Vagina (tissue), 2 donors: Measurements from ENCODE around the gene COL25A1.

Source experiments
- POLR2A ChIP-seq, 2 donors: fragments of 450-650 bp; IDR thresholded peaks; one replicate each; pipeline ENCODE4 v1.6.1; 2017; ENCODE audit warnings: antibody characterized with exemption in 2 of 2, mild to moderate bottlenecking in 2 of 2, moderate library complexity in 2 of 2
- POLR2AphosphoS5 ChIP-seq, 2 donors: sonication (generic); formaldehyde crosslinking; IDR thresholded peaks; one replicate each; pipeline ENCODE4 v1.9.0; 2017; ENCODE audit warnings: antibody characterized with exemption in 2 of 2, mild to moderate bottlenecking in 2 of 2, low read depth in 1 of 2; ENCODE audit not compliant: insufficient read depth in 1 of 2
- TF ChIP-seq, protein P1 (sequence below), 3 experiments: fragments of 450-650 bp in 2 of 3; fragments of 200-600 bp in 1 of 3; sonication (generic) in 1 of 3; IDR thresholded peaks; one replicate each; pipeline ENCODE4 v1.5.1; 2017 to 2019; ENCODE audit warnings: antibody characterized with exemption in 3 of 3, mild to moderate bottlenecking in 2 of 3, moderate library complexity in 2 of 3

DNA sequence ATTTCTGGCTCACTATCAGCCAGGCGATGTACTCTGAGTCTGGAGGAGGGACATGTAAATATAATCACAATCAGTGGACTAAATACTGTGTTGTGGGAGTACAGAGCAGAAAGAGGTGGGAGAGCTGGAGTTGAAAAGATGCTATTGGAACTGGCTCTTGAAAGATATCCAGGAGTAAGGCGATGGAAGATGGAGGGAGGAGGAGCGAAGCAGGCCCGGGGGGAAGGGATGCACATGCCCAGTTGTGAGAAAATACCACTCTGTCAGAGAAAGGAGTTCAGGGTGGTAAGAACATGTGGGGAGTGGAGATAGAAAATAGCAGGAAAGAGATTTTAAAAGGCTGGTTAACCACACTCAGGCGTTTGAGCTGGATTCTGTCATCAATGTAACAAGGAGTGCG lies 322.7 kb downstream of the COL25A1 start:
- no peak for TF ChIP-seq POLR2A (IDR thresholded peaks at IDR 0.05)
- TF ChIP-seq, protein P1, sequence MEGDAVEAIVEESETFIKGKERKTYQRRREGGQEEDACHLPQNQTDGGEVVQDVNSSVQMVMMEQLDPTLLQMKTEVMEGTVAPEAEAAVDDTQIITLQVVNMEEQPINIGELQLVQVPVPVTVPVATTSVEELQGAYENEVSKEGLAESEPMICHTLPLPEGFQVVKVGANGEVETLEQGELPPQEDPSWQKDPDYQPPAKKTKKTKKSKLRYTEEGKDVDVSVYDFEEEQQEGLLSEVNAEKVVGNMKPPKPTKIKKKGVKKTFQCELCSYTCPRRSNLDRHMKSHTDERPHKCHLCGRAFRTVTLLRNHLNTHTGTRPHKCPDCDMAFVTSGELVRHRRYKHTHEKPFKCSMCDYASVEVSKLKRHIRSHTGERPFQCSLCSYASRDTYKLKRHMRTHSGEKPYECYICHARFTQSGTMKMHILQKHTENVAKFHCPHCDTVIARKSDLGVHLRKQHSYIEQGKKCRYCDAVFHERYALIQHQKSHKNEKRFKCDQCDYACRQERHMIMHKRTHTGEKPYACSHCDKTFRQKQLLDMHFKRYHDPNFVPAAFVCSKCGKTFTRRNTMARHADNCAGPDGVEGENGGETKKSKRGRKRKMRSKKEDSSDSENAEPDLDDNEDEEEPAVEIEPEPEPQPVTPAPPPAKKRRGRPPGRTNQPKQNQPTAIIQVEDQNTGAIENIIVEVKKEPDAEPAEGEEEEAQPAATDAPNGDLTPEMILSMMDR (IDR thresholded peaks at IDR 0.05): no peak
- TF ChIP-seq POLR2AphosphoS5 (IDR thresholded peaks at IDR 0.05; ENCODE audit: insufficient read depth in 1 of 2, low read depth in 1 of 2): no peak
